HepG2 (cell line): ENCODE data around the gene BPIFB2. TPM values are rescaled to one million over a fixed set of nuclear protein-coding genes. Genes with fewer than 3 reads are reported as not detected.
A peak's percentile ranks its signal among the peaks of the same experiment; 100 is the strongest.

ENCODE experiments used
- ATF3 ChIP-seq: sonication (generic); formaldehyde crosslinking; IDR thresholded peaks from 2 replicates; pipeline ENCODE4 v1.4.0; 2020; ENCODE audit warnings: missing genetic modification reagents
- EED ChIP-seq: sonication (generic); formaldehyde crosslinking; IDR thresholded peaks from 2 replicates; pipeline ENCODE4 v1.5.0; 2020; ENCODE audit warnings: mild to moderate bottlenecking, missing genetic modification reagents
- FOXA3 ChIP-seq: IDR thresholded peaks from 2 replicates; pipeline ENCODE4 v1.6.1; 2016; ENCODE audit warnings: missing genetic modification reagents, missing compliant biosample characterization
- HNRNPK ChIP-seq: fragments of 200-400 bp; formaldehyde crosslinking; IDR thresholded peaks from 2 replicates; pipeline ENCODE4 v1.6.1; 2018; ENCODE audit warnings: low read length, low read depth, moderate library complexity, mild to moderate bottlenecking; ENCODE audit not compliant: poor library complexity, severe bottlenecking
- SNAPC4 ChIP-seq: sonication (generic); formaldehyde crosslinking; IDR thresholded peaks from 2 replicates; pipeline ENCODE4 v1.4.0; 2020; ENCODE audit warnings: mild to moderate bottlenecking, missing genetic modification reagents
- SP5 ChIP-seq: IDR thresholded peaks from 2 replicates; pipeline ENCODE4 v1.6.1; 2016; ENCODE audit warnings: low read depth, borderline replicate concordance
- SPEN ChIP-seq: sonication (generic); formaldehyde crosslinking; IDR thresholded peaks from 2 replicates; pipeline ENCODE4 v1.5.1; 2020; ENCODE audit warnings: low read depth, mild to moderate bottlenecking, missing genetic modification reagents
- TEAD3 ChIP-seq: optimal IDR thresholded peaks from 2 replicates; pipeline ENCODE3; 2016; ENCODE audit warnings: borderline replicate concordance
- ZNF432 ChIP-seq: sonication (generic); formaldehyde crosslinking; IDR thresholded peaks from 2 replicates; pipeline ENCODE4 v1.5.0; 2020; ENCODE audit warnings: missing genetic modification reagents, mild to moderate bottlenecking, borderline replicate concordance
- polyA plus RNA-seq, 8 experiments: library from polyadenylated mRNA; depleted of rRNA in 3 of 8; stranded (reverse) in 7 of 8; unstranded in 1 of 8; fragments of >200 nt; fragmentation: Illumina TruSeq in 4 of 8; extraction: Trizol in 4 of 8; gene quantifications; 2 replicates each; pipeline versions ENCODE4 v1.2.1 to v1.2.3, GENCODE V29; 2011 to 2016; ENCODE audit warnings: low read depth in 4 of 8, missing spikeins in 1 of 8, mixed read lengths in 1 of 8; ENCODE audit not compliant: insufficient read depth in 1 of 8
- total RNA-seq, 5 experiments: library from RNA; depleted of rRNA; stranded (reverse); fragments of >200 nt; fragmentation: Illumina TruSeq; extraction: Trizol; gene quantifications; 2 replicates each; pipeline ENCODE4 v1.2.3, GENCODE V29; 2016; ENCODE audit warnings: low read depth in 1 of 5
- TF ChIP-seq, protein P1 (sequence below): IDR thresholded peaks from 2 replicates; pipeline ENCODE4 v1.6.1; 2016; ENCODE audit warnings: low read depth, missing genetic modification reagents, missing compliant biosample characterization
- TF ChIP-seq, protein P2 (sequence below): sonication (generic); formaldehyde crosslinking; IDR thresholded peaks from 2 replicates; pipeline ENCODE4 v1.4.0; 2020; ENCODE audit warnings: mild to moderate bottlenecking, missing genetic modification reagents, borderline replicate concordance
- TF ChIP-seq, protein P3 (sequence below): sonication (generic); formaldehyde crosslinking; IDR thresholded peaks from 2 replicates; pipeline ENCODE4 v1.5.1; 2020; ENCODE audit warnings: mild to moderate bottlenecking, missing genetic modification reagents, moderate library complexity

Gene BPIFB2
- total and polyA plus RNA-seq, 2 of the 13 experiments (the other 11 are each of a cell fraction or from before 2014, with no cell fraction given), result 54.5 to 902 TPM

DNA sequence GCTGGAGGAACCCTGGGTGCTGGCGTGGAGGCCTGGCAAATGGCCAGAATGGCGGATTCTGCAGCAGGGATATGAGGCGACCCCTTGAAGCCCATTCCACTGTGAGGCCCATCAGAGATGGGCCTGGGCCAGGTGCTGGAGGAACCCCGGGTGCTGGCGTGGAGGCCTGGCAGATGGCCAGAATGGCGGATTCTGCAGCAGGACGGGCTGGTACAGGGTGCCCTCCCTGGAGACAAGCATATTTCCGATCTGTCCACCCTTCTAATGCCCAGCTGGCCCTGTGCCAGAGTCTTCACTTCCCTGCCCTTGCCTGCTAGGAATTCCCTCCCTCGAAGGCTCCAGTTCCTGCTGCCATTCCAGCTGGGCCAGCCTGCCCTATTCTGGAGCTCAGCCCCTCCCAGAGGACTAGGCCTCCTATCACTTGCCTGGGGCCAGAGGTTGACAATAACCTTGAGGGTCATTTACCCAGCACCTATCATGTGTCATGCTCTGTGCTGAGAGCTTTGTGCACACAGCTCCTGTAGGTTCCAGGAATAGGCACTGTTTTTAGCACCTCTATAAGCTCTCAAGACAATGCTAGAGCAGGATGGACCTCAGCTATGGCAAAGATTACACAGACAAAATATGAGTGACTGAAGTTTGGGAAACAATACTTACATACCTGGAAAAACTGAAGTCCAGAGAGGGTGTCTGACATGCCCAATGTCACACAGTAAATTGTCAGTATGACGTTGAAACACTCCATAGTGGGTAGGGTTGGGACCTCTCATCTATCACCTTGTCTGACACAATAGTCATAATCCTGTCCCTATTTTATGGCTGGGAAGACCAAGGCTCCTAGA, 24.7 kb upstream of the BPIFB2 start (continued):
- TF ChIP-seq, protein P1, sequence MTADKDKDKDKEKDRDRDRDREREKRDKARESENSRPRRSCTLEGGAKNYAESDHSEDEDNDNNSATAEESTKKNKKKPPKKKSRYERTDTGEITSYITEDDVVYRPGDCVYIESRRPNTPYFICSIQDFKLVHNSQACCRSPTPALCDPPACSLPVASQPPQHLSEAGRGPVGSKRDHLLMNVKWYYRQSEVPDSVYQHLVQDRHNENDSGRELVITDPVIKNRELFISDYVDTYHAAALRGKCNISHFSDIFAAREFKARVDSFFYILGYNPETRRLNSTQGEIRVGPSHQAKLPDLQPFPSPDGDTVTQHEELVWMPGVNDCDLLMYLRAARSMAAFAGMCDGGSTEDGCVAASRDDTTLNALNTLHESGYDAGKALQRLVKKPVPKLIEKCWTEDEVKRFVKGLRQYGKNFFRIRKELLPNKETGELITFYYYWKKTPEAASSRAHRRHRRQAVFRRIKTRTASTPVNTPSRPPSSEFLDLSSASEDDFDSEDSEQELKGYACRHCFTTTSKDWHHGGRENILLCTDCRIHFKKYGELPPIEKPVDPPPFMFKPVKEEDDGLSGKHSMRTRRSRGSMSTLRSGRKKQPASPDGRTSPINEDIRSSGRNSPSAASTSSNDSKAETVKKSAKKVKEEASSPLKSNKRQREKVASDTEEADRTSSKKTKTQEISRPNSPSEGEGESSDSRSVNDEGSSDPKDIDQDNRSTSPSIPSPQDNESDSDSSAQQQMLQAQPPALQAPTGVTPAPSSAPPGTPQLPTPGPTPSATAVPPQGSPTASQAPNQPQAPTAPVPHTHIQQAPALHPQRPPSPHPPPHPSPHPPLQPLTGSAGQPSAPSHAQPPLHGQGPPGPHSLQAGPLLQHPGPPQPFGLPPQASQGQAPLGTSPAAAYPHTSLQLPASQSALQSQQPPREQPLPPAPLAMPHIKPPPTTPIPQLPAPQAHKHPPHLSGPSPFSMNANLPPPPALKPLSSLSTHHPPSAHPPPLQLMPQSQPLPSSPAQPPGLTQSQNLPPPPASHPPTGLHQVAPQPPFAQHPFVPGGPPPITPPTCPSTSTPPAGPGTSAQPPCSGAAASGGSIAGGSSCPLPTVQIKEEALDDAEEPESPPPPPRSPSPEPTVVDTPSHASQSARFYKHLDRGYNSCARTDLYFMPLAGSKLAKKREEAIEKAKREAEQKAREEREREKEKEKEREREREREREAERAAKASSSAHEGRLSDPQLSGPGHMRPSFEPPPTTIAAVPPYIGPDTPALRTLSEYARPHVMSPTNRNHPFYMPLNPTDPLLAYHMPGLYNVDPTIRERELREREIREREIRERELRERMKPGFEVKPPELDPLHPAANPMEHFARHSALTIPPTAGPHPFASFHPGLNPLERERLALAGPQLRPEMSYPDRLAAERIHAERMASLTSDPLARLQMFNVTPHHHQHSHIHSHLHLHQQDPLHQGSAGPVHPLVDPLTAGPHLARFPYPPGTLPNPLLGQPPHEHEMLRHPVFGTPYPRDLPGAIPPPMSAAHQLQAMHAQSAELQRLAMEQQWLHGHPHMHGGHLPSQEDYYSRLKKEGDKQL (CRISPR knock-in tag), result no peak
- TF ChIP-seq EED (CRISPR knock-in tag) (0 out of 2 replicates have a peak, but pooled peaks have one; percentile 40), ZNF432 (CRISPR knock-in tag) (no peak), TEAD3 (CRISPR knock-in tag) (no peak), HNRNPK (no peak), SNAPC4 (no peak), ATF3 (CRISPR knock-in tag) (no peak), FOXA3 (CRISPR knock-in tag) (peak; percentile 29; the same call in 1 of the 2 replicates), SP5 (CRISPR knock-in tag) (no peak), SPEN (CRISPR knock-in tag) (0 out of 2 replicates have a peak, but pooled peaks have one; percentile 31)
- TF ChIP-seq, protein P2, sequence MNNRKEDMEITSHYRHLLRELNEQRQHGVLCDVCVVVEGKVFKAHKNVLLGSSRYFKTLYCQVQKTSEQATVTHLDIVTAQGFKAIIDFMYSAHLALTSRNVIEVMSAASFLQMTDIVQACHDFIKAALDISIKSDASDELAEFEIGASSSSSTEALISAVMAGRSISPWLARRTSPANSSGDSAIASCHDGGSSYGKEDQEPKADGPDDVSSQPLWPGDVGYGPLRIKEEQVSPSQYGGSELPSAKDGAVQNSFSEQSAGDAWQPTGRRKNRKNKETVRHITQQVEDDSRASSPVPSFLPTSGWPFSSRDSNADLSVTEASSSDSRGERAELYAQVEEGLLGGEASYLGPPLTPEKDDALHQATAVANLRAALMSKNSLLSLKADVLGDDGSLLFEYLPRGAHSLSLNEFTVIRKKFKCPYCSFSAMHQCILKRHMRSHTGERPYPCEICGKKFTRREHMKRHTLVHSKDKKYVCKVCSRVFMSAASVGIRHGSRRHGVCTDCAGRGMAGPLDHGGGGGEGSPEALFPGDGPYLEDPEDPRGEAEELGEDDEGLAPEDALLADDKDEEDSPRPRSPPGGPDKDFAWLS (CRISPR knock-in tag), result no peak
- TF ChIP-seq, protein P3, sequence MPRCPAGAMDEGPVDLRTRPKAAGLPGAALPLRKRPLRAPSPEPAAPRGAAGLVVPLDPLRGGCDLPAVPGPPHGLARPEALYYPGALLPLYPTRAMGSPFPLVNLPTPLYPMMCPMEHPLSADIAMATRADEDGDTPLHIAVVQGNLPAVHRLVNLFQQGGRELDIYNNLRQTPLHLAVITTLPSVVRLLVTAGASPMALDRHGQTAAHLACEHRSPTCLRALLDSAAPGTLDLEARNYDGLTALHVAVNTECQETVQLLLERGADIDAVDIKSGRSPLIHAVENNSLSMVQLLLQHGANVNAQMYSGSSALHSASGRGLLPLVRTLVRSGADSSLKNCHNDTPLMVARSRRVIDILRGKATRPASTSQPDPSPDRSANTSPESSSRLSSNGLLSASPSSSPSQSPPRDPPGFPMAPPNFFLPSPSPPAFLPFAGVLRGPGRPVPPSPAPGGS (CRISPR knock-in tag), result 0 out of 2 replicates have a peak, but pooled peaks have one; percentile 25
